SK-N-MC (cell line): ENCODE results near the gene LRP1B.

Source experiments
- EZH2 ChIP-seq: fragments of 200-600 bp; sonication (generic); IDR thresholded peaks from one replicate; pipeline ENCODE4 v1.6.1; 2017; ENCODE audit warnings: antibody characterized with exemption
- POLR2AphosphoS5 ChIP-seq: IDR thresholded peaks from 2 replicates; pipeline ENCODE4 v1.6.1; 2012; ENCODE audit warnings: mild to moderate bottlenecking, low read depth, low read length, borderline replicate concordance

DNA sequence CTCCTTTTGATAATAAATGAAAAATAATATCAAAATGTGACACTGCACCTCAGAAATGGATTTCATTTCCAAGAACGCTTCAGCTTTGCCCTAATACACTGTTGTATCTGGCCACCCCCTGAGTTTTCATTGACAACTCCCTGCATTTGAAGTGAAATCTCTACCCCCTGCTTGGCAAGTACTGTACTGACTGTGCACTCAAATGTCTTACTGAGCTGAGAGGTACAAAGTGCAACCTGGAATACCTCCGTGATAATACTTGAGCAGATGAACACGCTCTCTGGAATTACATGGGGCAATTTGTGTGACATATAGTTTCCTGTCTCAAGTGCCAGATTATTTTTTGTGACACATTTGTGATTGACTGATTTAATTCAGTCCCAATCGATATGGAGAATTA is 231.1 kb downstream of the LRP1B start:
- TF ChIP-seq EZH2: no peak
- no peak for TF ChIP-seq POLR2AphosphoS5
